Occipital lobe (tissue), 2 donors: Measurements from ENCODE around the gene CACNA1B. TPM values are rescaled to one million over a fixed set of nuclear protein-coding genes. Genes with fewer than 3 reads are reported as not detected.
"Not testable (repeated sequence)": the region's sequence is repeated elsewhere in the genome, so short reads cannot be mapped to it uniquely, and the experiment has no call there.

ENCODE experiments used
- DNase-seq: peaks from one replicate; lab custom pipeline; 2025; lab: John Stamatoyannopoulos, UW
- total RNA-seq: library from RNA; depleted of rRNA; stranded (reverse); fragments of >200 nt; gene quantifications from one replicate; pipeline ENCODE4 v1.2.3, GENCODE V29; 2014

CACNA1B gene
- total RNA-seq, 1 donor from 2014 or later = 35.6 TPM

GRCh38 chr9:138071292-138071691 is 193.7 kb downstream of the CACNA1B start:
- DNase-seq = no peak

- DNase-seq = no peak
Observed at GRCh38 chr9:138071731-138072130, 194.1 kb downstream of the CACNA1B start.

- no peak for DNase-seq
Observed at GRCh38 chr9:138072161-138072842, 194.7 kb downstream of the CACNA1B start.

- DNase-seq = no peak
Observed at GRCh38 chr9:138072897-138073296, 195.3 kb downstream of the CACNA1B start.

GRCh38 chr9:138073408-138073807 is 195.8 kb downstream of the CACNA1B start:
- no peak for DNase-seq

- DNase-seq = no peak
Observed at GRCh38 chr9:138073808-138074207, 196.2 kb downstream of the CACNA1B start.

- DNase-seq = no peak
Observed at GRCh38 chr9:138074516-138074915, 196.9 kb downstream of the CACNA1B start.

GRCh38 chr9:138075496-138075895 is 197.9 kb downstream of the CACNA1B start:
- DNase-seq = no peak

- no peak for DNase-seq
Observed at GRCh38 chr9:138075961-138076649, 198.5 kb downstream of the CACNA1B start.

GRCh38 chr9:138076650-138077009 is 199.0 kb downstream of the CACNA1B start:
- DNase-seq = no peak

GRCh38 chr9:138077126-138077525 is 199.5 kb downstream of the CACNA1B start:
- DNase-seq = no peak

- DNase-seq = no peak
Observed at GRCh38 chr9:138077898-138078540, 200.4 kb downstream of the CACNA1B start.

GRCh38 chr9:138078846-138079245 is 201.3 kb downstream of the CACNA1B start:
- no peak for DNase-seq

GRCh38 chr9:138080979-138081378 is 203.4 kb downstream of the CACNA1B start:
- DNase-seq = no peak

GRCh38 chr9:138082918-138083636 is 205.5 kb downstream of the CACNA1B start:
- DNase-seq = no peak

GRCh38 chr9:138083873-138084272 is 206.3 kb downstream of the CACNA1B start:
- no peak for DNase-seq

- DNase-seq = no peak
Observed at GRCh38 chr9:138085568-138085967, 208.0 kb downstream of the CACNA1B start.

GRCh38 chr9:138092057-138092456 is 214.5 kb downstream of the CACNA1B start:
- not testable (repeated sequence) for DNase-seq

- DNase-seq = no peak
Observed at GRCh38 chr9:138094028-138094427, 216.4 kb downstream of the CACNA1B start.

GRCh38 chr9:138095813-138096518 is 218.4 kb downstream of the CACNA1B start:
- DNase-seq = no peak

- no peak for DNase-seq
Observed at GRCh38 chr9:138096519-138096845, 218.9 kb downstream of the CACNA1B start.
